GM19397 (cell line): ENCODE measurements around the gene EXT2.

ENCODE experiments used
- ATAC-seq: cut with Tn5 transposase; IDR thresholded peaks from one replicate; pipeline ENCODE4 v1.9.1; 2021; ENCODE audit warnings: mild to moderate bottlenecking, moderate library complexity; ENCODE audit not compliant: unreplicated experiment

The EXT2 gene

DNA sequence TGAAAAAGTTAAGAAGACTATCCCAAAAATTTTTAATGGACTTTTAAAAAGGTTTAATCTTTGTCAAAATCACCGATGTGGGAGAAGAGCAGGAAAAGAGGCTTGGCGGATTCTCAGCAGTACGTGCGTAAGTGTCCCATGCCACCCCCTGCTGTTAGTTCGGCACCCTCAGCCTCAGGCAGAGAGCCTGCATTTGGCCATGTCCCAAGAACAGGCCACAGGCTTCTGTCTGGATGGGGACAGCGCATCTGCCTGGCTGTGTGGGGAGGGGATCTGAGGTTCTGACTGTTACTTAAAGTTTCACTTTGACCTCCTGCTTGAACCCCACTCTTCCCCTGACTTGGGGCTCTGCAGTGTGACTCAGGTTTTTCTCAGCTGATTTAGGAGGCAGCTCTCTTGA lies 35.3 kb downstream of the EXT2 start:
- no peak for ATAC-seq

DNA sequence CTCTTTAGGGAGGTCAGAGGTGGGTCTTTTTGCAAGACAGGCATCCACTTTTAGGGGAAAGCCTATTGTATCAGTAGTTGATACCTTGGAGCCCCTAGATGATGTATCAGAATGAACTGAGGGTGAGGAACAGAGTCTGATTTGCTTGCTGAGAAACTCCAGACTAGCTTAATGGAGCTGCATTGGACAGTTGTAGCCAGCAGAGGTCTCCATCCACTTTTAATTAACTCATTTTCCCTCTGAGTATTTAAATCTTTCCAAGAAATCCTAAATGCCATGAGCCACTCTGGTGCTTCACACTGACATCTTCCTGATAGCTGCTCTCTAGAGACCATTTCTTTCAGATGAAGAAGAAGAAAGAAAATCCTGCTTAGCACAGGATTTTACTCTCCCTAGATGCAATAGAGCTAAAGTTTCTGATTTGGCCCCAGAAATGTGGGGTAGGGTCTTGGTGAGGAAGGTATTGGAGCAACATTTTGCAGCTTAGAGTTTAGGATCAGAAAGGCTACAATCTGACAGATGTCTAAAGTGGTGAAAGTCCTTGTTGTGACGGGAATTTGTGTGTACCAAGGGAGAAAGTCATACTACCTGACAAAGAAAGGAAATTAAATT lies 38.0 kb downstream of the EXT2 start:
- no peak for ATAC-seq

DNA sequence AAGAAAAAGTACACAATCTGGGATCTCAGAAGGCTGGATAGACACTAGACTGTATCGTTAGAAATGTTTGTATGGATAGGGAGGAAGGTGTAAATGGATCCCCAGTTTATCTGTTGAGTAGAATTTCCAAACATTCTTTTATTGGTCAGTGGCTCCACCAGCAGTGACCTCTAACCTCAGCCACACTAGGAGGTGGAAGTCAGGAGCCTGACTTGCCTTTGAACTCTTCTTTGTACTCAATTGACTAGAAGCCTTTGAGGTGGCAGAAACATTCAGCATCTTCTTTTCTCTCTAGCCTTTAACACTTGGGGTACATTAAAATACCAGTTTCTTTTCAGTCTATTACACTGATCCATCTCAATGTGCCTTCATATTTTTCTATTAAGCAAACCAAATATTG lies 39.1 kb downstream of the EXT2 start:
- ATAC-seq, result no peak

DNA sequence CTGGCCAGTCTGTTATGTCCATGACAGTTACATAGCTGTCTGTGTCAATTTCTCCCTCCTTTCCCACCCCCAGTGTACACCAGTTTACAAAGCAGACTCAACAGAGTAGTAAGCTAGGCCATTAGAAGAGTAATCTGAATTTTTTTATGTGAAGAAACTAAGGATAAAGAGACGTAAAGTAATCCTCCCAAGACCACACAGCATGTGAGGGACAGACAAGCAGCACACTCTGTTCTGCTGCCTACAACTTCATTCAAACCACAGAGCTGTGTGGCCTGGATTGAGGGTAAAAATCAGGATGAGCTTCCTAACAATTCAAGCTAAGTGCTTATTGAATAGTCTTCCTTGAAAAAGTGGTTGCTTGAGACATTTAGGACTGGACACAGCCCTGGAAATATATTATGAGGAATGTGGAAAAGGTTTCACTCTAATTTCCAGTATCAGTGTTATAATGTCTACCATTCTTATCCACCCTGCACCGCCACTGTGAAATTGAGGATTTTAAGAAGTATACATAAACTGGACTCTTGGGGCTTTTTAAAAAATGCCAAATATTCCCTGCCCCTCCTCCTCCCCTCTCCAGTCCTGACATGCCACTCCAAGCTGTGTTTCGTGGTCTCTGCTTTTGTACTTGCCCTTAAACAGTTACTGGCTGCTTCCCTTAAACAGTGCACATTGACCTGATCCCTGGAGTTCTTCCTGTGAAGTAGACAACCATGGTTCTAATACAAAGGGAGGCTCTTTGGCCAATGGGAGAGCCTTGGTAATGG lies 40.9 kb downstream of the EXT2 start:
- ATAC-seq, result no peak

DNA sequence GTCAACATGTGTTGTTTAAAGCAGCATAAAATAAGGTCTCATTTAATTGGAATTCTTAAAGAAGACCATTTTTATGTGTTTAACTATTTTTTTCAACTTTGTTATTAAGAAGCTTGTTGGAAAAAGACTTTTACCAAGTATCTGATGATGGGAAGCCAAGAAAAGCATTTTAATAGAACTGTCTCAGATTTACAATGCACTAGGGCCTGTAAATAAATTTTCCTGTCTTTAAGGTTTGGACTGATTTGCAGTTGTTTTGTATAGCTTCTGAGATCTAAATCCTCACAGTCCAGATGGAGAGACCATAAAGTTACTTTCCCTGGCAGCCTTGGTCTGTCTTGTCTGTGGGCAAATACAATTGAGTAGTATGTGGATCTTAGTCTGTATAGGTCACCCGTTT lies 41.6 kb downstream of the EXT2 start:
- no peak for ATAC-seq

DNA sequence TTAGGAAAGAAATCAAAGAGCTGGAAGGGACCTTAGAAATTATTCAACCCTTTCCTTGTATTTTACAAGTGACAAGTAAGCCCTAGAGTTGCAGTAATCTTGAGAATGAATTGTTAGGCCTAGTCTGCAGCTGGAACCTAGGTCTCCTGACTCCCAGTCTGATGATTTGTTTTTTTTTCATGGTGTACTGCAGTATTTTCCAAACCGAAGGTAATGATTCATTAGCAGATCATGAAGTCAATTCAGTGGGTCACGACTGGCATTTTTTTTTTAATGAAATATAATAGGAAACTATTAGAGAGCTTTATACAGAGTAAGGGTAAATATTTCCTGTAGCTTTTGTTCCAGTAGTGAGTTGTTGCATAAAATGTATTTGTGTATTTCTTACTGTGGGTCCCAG lies 42.8 kb downstream of the EXT2 start:
- ATAC-seq, result no peak

DNA sequence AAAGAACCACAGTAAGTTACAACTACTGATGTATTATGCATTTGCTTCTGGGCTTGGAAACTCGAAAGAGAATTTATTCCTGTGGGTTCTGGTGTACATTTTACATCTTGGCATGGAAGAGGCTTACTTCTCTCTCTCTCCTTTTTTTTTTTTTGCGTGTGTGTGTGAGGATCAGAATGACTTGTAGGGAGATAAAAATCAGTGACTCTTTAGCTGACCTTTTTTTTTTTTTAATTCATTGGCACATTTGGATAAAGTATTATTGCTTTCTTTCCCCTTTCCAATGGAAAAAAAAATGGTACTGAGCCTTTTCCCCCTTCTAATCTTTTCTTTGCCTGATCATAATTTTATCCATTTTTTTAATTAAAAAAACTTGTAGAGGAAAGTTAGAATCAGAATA lies 43.5 kb downstream of the EXT2 start:
- no peak for ATAC-seq

DNA sequence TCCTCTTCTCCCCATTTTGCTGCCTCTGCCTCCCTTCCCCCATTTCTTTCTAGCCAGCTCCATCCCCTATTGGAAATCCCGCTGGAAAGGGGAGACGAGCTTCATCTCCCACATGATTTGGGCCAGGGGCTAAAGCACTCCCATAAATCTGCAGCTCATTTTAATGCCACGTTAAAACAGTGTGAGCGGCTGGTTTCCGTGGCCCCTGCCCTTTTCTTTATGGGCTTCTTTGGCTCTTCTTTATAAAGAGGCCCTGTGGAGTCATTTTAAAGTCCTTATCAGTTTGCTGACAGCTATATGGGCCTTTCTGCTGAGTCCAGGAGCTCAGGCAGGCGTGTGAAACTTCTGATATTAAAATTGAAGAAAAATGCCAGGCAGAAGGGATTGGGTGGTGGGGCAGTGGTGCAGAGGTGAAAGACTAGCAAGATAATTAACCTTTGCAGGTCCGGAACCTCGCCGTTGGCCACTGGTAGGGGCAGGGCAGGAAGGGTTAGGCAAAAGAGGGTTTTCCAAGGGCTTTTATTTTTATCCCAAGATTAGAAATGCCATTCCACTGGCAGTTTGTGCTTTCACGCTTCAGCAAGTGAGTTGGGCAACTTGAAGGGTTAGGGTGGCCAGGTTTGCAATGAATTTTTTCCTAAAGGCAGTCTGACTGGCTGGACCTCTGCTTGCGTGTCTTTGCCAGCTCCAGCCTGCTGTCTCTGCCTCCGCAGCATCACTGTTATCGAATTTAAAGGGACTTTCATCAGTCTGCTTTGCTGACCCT lies 44.3 kb downstream of the EXT2 start:
- no peak for ATAC-seq

DNA sequence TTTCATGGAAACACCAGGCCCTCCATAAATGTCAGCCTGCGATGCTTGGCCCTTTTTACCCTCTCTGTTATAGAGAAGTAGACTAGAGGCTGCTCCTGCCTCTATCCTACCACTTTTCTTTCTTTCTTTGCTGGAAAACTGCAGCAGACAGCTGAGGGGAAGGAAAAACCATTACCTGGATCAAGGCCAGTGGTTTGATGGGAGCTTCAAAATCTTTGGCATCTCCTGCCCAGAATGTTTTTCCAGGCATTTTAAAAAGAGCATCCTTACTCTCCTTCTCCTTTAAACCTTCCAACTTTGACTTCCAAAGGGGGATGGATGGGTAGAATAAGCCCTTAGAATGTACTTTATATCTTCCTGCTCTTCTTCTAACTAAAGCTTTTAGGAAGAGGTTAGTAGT lies 44.9 kb downstream of the EXT2 start:
- no peak for ATAC-seq

DNA sequence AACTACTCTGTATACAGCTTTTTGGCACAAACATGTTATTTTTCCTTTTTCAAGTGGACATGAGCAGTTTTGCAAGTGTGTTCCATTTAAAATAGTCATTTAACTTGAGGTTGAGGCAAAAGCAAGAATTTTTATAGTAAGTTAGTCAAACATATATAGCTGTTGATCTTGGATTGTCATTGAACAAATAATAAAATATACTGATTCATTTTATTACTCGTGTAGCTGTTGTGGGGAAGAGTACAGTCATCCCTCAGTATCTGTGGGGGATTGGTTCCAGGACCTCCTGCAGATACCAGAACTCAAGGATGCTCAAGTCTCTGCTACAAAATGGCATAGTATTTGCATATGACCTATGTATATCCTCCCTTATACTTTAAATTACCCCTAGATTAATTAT lies 45.3 kb downstream of the EXT2 start:
- ATAC-seq, result no peak

DNA sequence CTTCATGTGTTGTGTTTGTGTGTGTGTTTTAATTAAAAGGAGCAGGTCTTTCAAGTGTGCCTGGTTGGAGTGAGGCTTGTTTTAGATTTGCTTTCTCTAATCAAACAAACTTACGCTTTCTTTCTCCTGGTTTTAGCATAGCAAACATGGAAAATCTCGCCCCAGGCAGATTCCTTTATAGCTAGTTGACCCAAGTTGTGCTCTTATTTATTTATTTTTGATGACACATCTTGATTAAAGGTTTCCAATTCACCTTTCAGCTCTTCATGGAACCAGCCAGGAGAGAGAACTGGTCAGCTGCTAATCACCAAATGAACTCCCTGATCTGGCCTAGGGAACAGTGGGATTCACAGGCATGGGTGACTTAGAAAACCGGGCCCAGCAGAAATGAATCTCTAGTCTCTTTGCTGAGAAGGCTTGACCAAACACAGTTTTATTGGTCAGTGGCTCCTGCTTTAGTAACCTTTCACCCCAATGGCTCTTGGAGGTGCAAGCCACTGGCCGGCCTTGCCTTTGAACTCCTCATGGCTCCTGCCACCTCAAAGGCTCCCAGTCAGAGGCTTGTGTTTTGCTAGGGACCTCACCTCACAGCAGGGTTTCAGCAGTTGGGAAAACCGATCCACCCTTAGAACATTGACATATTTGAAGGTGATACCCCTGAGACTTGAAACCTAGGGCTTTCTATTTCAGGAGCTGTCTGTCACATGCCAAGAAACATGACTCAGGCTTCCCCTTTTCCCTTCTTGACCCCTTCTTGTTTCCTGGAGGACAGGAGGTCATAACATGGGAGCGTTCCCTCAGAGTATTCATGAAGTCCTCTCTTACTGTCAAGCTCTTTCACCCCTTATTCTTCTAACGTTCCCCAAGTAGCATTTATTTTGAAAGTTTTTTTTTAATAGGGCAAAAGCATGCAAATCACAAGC lies 48.8 kb downstream of the EXT2 start:
- ATAC-seq, result no peak

DNA sequence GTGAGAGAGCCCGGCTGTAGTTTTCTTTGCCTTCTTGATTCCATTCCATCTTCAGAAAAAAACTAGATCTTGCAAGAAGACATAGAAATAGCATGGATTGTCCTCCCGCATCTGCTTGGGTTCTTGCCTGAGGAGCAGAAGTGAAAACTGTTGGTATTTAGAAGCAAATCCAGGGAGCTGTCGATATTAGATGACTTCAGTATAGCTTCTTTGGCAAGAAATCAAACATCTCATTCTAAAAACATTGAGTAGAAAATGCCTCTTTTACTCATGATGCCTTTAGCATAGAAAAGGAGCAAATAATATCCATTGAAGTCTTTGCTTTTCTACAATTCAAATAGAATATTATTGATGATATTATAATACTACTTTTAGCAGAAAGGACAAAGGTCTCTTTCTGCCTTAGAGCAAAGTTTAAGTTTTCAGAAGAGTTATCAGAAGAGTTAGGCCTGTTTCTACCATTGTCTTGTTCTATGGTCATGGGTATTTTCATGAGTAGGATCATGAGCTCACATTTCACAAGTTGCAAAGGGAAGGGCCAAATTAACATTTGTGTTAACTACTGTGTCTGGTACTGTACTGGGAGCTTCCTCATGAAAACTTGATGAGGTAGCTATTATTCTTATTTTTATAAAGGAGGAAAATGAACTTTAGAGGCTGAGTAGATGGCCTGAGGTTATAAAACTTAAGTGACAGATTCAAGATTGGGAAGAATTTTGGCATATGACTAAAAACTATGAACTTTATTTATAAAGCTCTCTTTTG lies 49.7 kb downstream of the EXT2 start:
- ATAC-seq, result no peak

DNA sequence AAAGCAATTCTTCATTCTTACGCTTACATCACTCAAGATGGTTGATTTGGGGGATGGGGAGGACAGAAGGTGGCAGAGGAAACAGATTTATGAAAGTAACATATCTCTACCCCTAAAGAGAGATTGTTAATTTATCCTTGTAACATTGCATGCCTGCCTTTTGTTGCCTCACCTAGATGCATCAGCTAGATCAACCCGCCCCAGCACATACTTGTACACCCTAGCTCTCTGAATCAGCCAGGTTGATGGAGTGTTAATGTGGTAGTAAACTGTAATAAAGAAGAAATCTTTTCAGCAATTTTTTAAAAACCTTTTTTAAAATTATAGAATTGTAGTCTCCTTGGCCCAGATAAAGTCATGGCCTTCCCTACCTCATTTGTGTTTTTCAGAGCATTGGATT lies 51.5 kb downstream of the EXT2 start:
- ATAC-seq, result no peak

DNA sequence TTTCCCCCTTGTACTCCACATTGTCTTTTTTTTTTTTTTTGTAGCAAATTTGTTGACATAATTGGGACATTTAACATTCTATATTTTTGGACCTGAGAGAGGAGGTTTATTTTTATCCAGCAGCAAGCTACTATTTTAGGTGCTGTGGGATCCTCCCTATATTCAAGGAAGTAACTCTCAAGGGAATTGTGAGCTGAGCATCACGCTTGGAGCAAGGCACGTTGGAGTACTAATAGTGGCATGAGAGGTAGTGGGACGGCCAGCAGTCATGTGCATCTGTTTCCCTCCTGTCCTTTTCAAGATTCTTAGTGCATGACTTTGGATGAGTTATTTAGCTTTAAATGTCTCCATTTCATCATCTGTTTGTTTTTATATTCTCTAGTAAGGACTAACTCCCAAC lies 52.3 kb downstream of the EXT2 start:
- ATAC-seq, result no peak

DNA sequence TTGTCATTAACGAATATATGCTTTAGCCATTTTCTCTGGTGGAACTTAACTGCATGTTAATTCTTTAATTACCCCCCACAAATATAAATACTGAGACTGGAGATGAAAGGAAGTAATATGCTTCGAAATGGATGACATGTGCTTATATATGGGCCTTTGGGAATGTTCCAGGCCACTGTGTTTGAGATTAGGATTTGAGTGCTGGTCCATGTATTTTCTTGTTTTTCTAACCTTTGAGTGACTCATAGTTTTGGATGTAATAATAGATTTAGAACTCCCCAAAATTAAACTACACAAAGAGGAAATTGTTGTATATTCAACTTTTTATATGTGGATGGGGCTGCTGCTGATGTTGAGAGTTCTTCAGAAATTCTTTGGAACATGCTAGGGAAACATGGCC lies 54.2 kb downstream of the EXT2 start:
- no peak for ATAC-seq

DNA sequence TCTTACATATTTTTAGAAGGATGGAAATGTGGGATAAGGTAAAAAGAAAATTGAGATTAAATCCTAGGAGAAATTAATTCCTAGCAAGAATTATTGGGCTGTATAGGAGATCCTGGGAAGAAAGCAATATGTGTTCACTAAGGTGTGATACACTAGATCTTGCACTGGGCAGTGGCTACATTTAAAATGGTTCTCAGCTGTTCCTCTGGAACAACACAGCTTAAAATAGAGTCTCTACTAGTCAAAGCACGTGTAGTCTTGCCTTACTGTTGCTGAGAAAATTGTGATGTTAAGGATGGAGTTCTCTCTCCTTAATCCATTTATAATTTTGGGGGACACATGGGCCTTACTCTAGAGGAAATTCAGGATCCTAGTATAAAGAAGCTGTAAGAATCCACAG lies 54.9 kb downstream of the EXT2 start:
- ATAC-seq, result no peak

DNA sequence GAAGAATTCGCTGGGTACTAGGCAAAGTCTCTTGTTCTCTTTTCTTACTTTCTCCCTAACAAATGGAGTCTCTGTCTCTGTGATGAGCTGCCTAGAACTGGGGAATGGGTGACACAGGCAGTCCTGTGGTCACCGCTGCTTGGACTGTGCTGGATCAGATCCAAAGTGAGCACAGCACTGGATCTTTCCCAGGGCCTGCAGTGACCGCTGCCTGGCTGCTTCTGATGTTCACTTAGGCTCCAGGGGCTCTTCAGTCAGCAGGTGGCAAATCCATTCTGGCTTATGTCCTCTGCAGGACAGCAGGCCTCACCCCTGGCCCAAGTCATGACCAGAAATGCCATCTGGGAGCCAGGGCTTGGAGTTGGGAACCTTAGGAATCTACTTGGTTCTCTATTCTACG lies 61.5 kb downstream of the EXT2 start:
- no peak for ATAC-seq

DNA sequence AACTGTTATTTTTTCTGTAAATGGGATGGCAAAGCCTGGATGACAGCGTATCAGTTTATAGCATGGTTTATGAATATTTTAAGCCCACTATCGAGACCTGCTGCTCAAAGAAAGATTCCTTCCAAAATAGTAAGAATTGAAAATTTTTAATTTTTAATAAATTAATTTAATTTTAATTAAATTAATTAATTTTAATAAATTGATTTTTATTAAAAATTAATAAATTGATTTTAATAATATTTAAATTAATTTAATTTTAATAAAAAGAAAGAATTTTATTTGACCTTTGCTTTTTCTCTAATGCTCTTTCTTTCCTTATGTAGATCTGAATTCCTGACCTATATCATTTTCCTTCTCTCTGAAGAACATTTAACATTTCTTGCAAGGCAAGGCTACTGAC lies 62.9 kb downstream of the EXT2 start:
- ATAC-seq, result no peak

DNA sequence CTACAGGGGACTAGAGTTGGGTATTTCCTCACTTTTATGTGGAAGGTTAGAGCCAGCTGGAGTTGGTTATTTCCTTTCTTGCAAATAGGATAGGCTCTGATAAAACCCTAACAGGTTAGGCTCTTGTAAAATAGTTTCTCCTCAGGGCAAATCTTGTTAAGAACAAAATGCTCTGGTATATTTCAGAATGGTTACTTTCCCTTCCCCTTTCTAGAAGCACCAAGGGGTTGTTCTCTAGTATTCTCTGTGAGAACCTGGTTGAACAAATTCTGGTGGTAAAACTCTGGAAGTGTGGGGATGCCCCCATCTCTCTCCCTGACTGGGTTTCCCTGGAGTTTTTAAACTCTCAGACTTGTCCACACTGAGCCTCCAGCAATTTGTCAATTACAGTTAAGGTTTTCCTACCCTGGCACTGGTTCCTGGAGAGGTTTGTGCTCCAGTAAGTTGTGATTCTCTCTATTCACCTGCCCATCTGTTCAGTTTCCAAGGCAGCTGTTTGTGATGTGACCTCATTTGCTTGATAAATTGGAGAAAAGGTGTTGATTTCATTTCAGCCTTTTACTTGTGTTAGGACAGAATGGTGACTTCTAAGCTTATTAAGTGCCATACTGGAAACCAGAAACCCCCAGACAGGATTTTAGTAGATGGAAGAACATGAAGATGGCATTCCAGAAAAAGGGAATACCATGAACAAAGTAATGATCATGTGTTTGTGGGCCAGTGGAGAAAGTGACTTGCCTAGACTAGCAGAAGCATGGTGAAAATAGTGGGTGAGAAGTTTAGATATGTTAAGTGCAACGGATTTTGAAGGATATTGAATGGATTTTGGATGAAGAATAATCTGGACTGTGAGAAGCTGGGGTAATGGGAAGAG lies 64.6 kb downstream of the EXT2 start:
- peak; percentile 59 for ATAC-seq
